WTC11 (cell line): Measurements from ENCODE around the gene HS3ST4. TPM values are rescaled to one million over a fixed set of nuclear protein-coding genes. Genes with fewer than 3 reads are reported as not detected.
"Not testable (repeated sequence)": the region's sequence is repeated elsewhere in the genome, so short reads cannot be mapped to it uniquely, and the experiment has no call there.

Experiments used
- ATAC-seq: fragments of 200-7000 bp; cut with Tn5 transposase; 2 replicates; pipeline ENCODE4 v1.10.0; 2021; ENCODE audit warnings: mild to moderate bottlenecking, moderate library complexity
- CTCF ChIA-PET: fragments of 300-600 bp; sonication (Branson Sonifier 250); formaldehyde crosslinking; loops from one replicate; lab custom pipeline; 2021; ENCODE audit warnings: antibody characterized with exemption; lab: Charles Lee
- POLR2A ChIA-PET: fragments of 350-600 bp; sonication (Branson Sonifier 250); formaldehyde crosslinking; loops from one replicate; lab custom pipeline; 2021; ENCODE audit warnings: antibody characterized with exemption; lab: Charles Lee
- DNase-seq: peaks from one replicate; pipeline ENCODE4 v3.0.0; 2021; ENCODE audit warnings: low spot score
- H3K27ac Mint-ChIP-seq: 2 replicates; pipeline ENCODE4 v1.8.0; 2021; ENCODE audit warnings: mixed read lengths
- H3K27me3 Mint-ChIP-seq: 2 replicates; pipeline ENCODE4 v1.8.0; 2021; ENCODE audit warnings: low read depth, mild to moderate bottlenecking, moderate library complexity, mixed read lengths
- H3K36me3 Mint-ChIP-seq: 2 replicates; pipeline ENCODE4 v1.8.0; 2021; ENCODE audit warnings: mixed read lengths
- H3K4me1 Mint-ChIP-seq: 2 replicates; pipeline ENCODE4 v1.8.0; 2022; ENCODE audit warnings: mixed read lengths
- H3K4me3 Mint-ChIP-seq: 2 replicates; pipeline ENCODE4 v1.8.0; 2021; ENCODE audit warnings: mild to moderate bottlenecking, moderate library complexity, mixed read lengths
- H3K9me3 Mint-ChIP-seq: 2 replicates; pipeline ENCODE4 v1.8.0; 2021; ENCODE audit warnings: mixed read lengths
- ATF1 ChIP-seq: sonication (generic); formaldehyde crosslinking; IDR thresholded peaks from 2 replicates; pipeline ENCODE4 v1.8.1; 2023; ENCODE audit warnings: mild to moderate bottlenecking, moderate library complexity, missing genetic modification reagents
- GABPB1 ChIP-seq: sonication (generic); formaldehyde crosslinking; IDR thresholded peaks from 2 replicates; pipeline ENCODE4 v1.8.1; 2023; ENCODE audit warnings: mild to moderate bottlenecking, missing genetic modification reagents
- HMGA2 ChIP-seq: fragments of 250-450 bp; sonication (Bioruptor Pico); IDR thresholded peaks from 2 replicates; pipeline ENCODE4 v1.4.0; 2021; ENCODE audit warnings: mild to moderate bottlenecking, moderate library complexity
- IRF1 ChIP-seq: sonication (generic); formaldehyde crosslinking; IDR thresholded peaks from 2 replicates; pipeline ENCODE4 v1.8.0; 2023; ENCODE audit warnings: missing genetic modification reagents
- JAZF1 ChIP-seq: fragments of 250-450 bp; sonication (Bioruptor Pico); IDR thresholded peaks from 2 replicates; pipeline ENCODE4 v1.9.0; 2021; ENCODE audit warnings: moderate library complexity, mild to moderate bottlenecking, inconsistent platforms
- JUN ChIP-seq: sonication (generic); formaldehyde crosslinking; IDR thresholded peaks from 2 replicates; pipeline ENCODE4 v1.8.0; 2023; ENCODE audit warnings: mild to moderate bottlenecking, missing genetic modification reagents
- TCF7 ChIP-seq: sonication (generic); formaldehyde crosslinking; IDR thresholded peaks from 2 replicates; pipeline ENCODE4 v1.8.0; 2022; ENCODE audit warnings: mild to moderate bottlenecking, low read depth, missing genetic modification reagents, moderate library complexity
- TEAD4 ChIP-seq: sonication (generic); formaldehyde crosslinking; IDR thresholded peaks from 2 replicates; pipeline ENCODE4 v1.8.0; 2022; ENCODE audit warnings: mild to moderate bottlenecking, missing genetic modification reagents
- USF2 ChIP-seq: sonication (generic); formaldehyde crosslinking; IDR thresholded peaks from 2 replicates; pipeline ENCODE4 v1.8.1; 2023; ENCODE audit warnings: mild to moderate bottlenecking, missing genetic modification reagents, moderate library complexity
- ZNF138 ChIP-seq: sonication (generic); formaldehyde crosslinking; conservative IDR thresholded peaks from 2 replicates; pipeline ENCODE4 v1.8.1; 2022; ENCODE audit warnings: mild to moderate bottlenecking, moderate library complexity, missing genetic modification reagents
- total RNA-seq: library from RNA; stranded (reverse); gene quantifications from 3 replicates; pipeline ENCODE4 v1.2.3, GENCODE V29; 2021
- TF ChIP-seq, protein P1 (sequence below): sonication (generic); formaldehyde crosslinking; IDR thresholded peaks from 2 replicates; pipeline ENCODE4 v1.8.1; 2022; ENCODE audit warnings: low read depth, missing genetic modification reagents, borderline replicate concordance
- TF ChIP-seq, protein P2 (sequence below): fragments of 250-450 bp; sonication (Bioruptor Pico); IDR thresholded peaks from 2 replicates; pipeline ENCODE4 v1.9.0; 2021; ENCODE audit warnings: mild to moderate bottlenecking, borderline replicate concordance
- TF ChIP-seq, protein P3 (sequence below): sonication (generic); formaldehyde crosslinking; IDR thresholded peaks from 2 replicates; pipeline ENCODE4 v1.8.0; 2022; ENCODE audit warnings: mild to moderate bottlenecking, missing genetic modification reagents

The HS3ST4 gene
- total RNA-seq, 1 experiment from 2014 or later, result 5.4 TPM

DNA sequence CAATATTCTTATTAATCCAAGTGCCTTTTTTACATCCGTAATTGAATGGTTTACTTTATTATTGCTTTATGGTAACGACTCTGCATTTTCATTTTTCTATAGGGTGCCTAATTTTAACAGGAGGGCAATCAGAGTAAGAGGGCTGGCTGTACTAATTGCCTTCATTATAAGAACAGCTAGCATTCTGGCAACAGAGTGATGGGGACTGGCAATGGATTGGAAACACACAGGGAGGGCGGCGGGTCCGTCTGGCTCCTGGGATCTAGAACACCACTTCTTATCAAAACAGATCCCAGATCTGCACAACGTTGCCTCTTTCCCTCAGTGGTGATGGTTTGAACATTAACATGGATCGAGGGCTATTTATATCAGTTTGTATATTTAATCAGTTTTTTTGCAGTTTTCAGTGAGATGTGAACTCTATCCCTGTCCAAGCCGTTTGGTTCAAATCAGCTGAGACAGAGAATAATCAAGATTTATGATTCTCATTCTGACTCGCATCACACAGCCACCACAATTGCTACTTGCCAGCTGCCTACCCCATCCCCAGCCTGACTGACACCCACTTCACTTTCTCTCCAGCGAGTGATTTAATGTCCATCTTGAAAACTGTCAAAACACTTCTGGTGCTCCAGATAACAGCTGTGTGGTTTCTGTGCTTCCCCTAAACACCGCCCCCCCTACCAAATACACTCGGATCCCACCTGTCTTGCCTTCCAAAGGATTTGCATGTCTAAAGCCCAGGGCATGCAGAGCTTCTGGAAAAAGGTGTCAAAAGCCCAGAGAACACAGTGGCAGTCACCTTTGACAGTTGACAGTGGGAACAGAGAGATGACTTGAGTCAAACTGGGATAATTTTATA, 327.9 kb downstream of the HS3ST4 start:
- peaks cover 26% of the 10 kb centered on the region for H3K36me3 Mint-ChIP-seq
- ATAC-seq, result no peak
- peaks cover 32% of the 10 kb centered on the region for H3K9me3 Mint-ChIP-seq
- H3K4me1 Mint-ChIP-seq, result peaks cover 18% of the 10 kb centered on the region
- H3K27ac Mint-ChIP-seq, result no peak overlapping the region
- no peaks in the 10 kb centered on the region for H3K27me3 Mint-ChIP-seq
- no peak overlapping the region for H3K4me3 Mint-ChIP-seq
- no peak for DNase-seq
- TF ChIP-seq TEAD4 (CRISPR knock-in tag) (no peak), IRF1 (CRISPR knock-in tag) (no peak), JUN (no peak), JAZF1 (CRISPR knock-in tag) (no peak)
- ChIA-PET POLR2A (interaction anchor here (0.6 kb wide), 1 partner anchor 1279 kb away, joined by 4 read pairs; no protein-coding TSS in a partner anchor), CTCF (interaction anchor here (0.5 to 1.2 kb wide), 2 partner anchors 626 to 1090 kb away, joined by 3 to 4 read pairs; no protein-coding TSS in a partner anchor)

DNA sequence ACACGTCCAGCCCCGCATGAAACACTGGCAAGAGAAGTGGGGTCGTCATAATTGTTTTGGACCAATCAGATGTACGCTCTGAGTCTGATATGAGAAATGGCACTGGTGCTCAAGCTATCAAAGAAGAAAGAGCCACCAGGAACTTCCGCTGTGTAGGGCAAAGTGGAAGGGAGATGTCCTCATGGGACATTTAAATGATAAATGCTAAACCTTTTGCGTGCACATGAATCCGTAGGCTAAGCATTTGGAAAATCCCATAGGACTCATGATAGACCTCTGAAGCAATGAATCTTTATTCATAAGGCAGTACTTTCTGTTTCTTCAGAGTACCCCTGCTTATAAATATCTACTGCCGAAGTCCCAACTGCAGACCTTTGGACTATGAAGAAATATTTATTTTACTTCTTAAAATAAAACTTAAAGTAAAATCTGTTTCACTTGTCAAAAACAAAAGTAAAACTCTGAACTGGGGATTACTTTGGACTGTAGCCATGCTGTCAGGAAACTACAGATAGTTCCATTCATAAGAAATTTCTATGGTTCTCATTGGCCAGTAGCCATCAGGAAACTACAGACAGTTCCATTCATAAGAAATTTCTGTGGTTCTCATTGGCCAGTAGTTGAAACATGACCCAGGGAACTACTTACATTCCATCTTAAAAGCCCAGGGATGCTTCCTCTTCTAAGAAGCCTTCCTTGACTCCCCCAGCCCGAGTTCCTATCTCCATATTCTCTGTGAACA, 335.1 kb downstream of the HS3ST4 start:
- no peak for ATAC-seq

DNA sequence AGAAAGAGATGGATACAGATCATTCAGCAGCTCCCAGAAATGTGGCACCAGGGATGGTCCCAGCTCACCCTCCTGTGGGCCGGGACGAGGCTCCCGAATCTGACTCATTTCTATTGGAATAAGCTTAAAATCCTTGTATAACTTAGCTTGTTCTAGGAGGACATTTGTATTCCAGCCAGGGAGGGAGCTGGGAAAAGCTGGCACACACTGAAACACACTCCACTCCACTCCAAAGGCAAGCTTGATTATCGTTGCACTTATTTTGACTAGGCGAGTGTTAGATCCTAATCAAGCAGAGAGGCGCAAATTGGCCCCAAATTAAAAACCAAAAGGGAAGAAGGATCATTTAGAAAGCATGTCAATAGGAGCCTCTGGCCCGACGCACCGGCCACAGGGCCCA, 339.5 kb downstream of the HS3ST4 start:
- Mint-ChIP-seq H3K27ac (no peak overlapping the region), H3K36me3 (no peaks in the 10 kb centered on the region), H3K4me3 (no peak overlapping the region), H3K4me1 (peaks cover 22% of the 10 kb centered on the region), H3K9me3 (peaks cover 13% of the 10 kb centered on the region), H3K27me3 (no peaks in the 10 kb centered on the region)
- DNase-seq, result no peak
- POLR2A ChIA-PET, result interaction anchor here (0.7 kb wide), 1 partner anchor 48 kb away, joined by 3 read pairs; no protein-coding TSS in a partner anchor
- CTCF ChIA-PET, result interaction anchor here (0.6 kb wide), 1 partner anchor 32 kb away, joined by 3 read pairs; no protein-coding TSS in a partner anchor
- TF ChIP-seq, protein P1, sequence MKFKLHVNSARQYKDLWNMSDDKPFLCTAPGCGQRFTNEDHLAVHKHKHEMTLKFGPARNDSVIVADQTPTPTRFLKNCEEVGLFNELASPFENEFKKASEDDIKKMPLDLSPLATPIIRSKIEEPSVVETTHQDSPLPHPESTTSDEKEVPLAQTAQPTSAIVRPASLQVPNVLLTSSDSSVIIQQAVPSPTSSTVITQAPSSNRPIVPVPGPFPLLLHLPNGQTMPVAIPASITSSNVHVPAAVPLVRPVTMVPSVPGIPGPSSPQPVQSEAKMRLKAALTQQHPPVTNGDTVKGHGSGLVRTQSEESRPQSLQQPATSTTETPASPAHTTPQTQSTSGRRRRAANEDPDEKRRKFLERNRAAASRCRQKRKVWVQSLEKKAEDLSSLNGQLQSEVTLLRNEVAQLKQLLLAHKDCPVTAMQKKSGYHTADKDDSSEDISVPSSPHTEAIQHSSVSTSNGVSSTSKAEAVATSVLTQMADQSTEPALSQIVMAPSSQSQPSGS (CRISPR knock-in tag), result no peak
- TF ChIP-seq, protein P2, sequence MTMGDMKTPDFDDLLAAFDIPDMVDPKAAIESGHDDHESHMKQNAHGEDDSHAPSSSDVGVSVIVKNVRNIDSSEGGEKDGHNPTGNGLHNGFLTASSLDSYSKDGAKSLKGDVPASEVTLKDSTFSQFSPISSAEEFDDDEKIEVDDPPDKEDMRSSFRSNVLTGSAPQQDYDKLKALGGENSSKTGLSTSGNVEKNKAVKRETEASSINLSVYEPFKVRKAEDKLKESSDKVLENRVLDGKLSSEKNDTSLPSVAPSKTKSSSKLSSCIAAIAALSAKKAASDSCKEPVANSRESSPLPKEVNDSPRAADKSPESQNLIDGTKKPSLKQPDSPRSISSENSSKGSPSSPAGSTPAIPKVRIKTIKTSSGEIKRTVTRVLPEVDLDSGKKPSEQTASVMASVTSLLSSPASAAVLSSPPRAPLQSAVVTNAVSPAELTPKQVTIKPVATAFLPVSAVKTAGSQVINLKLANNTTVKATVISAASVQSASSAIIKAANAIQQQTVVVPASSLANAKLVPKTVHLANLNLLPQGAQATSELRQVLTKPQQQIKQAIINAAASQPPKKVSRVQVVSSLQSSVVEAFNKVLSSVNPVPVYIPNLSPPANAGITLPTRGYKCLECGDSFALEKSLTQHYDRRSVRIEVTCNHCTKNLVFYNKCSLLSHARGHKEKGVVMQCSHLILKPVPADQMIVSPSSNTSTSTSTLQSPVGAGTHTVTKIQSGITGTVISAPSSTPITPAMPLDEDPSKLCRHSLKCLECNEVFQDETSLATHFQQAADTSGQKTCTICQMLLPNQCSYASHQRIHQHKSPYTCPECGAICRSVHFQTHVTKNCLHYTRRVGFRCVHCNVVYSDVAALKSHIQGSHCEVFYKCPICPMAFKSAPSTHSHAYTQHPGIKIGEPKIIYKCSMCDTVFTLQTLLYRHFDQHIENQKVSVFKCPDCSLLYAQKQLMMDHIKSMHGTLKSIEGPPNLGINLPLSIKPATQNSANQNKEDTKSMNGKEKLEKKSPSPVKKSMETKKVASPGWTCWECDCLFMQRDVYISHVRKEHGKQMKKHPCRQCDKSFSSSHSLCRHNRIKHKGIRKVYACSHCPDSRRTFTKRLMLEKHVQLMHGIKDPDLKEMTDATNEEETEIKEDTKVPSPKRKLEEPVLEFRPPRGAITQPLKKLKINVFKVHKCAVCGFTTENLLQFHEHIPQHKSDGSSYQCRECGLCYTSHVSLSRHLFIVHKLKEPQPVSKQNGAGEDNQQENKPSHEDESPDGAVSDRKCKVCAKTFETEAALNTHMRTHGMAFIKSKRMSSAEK (CRISPR knock-in tag), result no peak
- TF ChIP-seq ATF1 (CRISPR knock-in tag), result no peak
- TF ChIP-seq USF2 (CRISPR knock-in tag), result no peak
- no peak for ATAC-seq

More for the DNA sequence above, 335.1 kb downstream of the HS3ST4 start:
- H3K36me3 Mint-ChIP-seq, result no peaks in the 10 kb centered on the region
- H3K27ac Mint-ChIP-seq, result no peak overlapping the region
- H3K4me1 Mint-ChIP-seq, result peaks cover 10% of the 10 kb centered on the region
- peaks cover 13% of the 10 kb centered on the region for H3K9me3 Mint-ChIP-seq
- CTCF ChIA-PET, result no interaction called here
- H3K27me3 Mint-ChIP-seq, result no peaks in the 10 kb centered on the region
- H3K4me3 Mint-ChIP-seq, result no peak overlapping the region
- TF ChIP-seq GABPB1 (CRISPR knock-in tag) (no peak), ZNF138 (CRISPR knock-in tag) (no peak), TCF7 (no peak), HMGA2 (no peak)
- TF ChIP-seq, protein P1 (CRISPR knock-in tag), result no peak
- TF ChIP-seq, protein P3, sequence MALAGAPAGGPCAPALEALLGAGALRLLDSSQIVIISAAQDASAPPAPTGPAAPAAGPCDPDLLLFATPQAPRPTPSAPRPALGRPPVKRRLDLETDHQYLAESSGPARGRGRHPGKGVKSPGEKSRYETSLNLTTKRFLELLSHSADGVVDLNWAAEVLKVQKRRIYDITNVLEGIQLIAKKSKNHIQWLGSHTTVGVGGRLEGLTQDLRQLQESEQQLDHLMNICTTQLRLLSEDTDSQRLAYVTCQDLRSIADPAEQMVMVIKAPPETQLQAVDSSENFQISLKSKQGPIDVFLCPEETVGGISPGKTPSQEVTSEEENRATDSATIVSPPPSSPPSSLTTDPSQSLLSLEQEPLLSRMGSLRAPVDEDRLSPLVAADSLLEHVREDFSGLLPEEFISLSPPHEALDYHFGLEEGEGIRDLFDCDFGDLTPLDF (CRISPR knock-in tag), result no peak
- TF ChIP-seq, all 79 proteins: peak for 0
- no peak for DNase-seq
- POLR2A ChIA-PET, result no interaction called here

DNA sequence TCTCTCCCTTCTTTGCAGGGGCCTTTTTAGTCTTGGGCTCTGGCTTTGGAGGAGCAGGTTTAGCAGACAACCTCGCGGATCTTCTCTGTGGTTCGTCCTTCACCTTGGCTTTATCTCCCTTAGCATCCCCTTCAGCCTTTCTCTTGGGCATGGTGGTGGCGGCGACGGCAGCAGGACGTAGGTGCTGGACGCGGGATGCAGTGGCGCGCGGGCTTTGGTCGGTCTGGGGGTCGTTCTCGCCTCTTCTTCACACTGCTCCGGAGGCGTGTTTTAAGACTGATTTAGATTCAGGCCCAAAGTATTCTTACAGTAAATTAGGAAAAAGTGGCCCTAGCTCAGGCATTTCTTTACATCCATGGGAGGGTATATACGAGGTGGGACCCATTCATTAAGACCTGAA, 340.9 kb downstream of the HS3ST4 start:
- DNase-seq, H3K36me3 Mint-ChIP-seq, POLR2A ChIA-PET, H3K4me3 Mint-ChIP-seq, CTCF ChIA-PET, H3K27me3 Mint-ChIP-seq, H3K9me3 Mint-ChIP-seq, ATAC-seq, H3K27ac Mint-ChIP-seq: not testable (repeated sequence)
- H3K4me1 Mint-ChIP-seq, result peaks cover 17% of the 10 kb centered on the region
